NCI-H748 (cell line): ENCODE results near the gene SSTR4.
"Not testable (repeated sequence)": the region's sequence is repeated elsewhere in the genome, so short reads cannot be mapped to it uniquely, and the experiment has no call there.

Source experiments
- DNase-seq: peaks from one replicate; lab custom pipeline; 2025; ENCODE audit not compliant: unreplicated experiment; lab: John Stamatoyannopoulos, UW

The SSTR4 gene

GRCh38 chr20:23034721-23035671 is at the start of gene SSTR4:
Gene SSTR4, plus strand, starts transcription at chr20:23035312. Its CDS starts 172 bp downstream, at chr20:23035484.
- DNase-seq = peak; percentile 62

- DNase-seq = no peak
Measured at GRCh38 chr20:22986601-22987000, 48.5 kb upstream of the SSTR4 start.

- DNase-seq = not testable (repeated sequence)
Measured at GRCh38 chr20:22991424-22991823, 43.7 kb upstream of the SSTR4 start.

- DNase-seq = no peak
Measured at GRCh38 chr20:22993823-22994222, 41.3 kb upstream of the SSTR4 start.

- DNase-seq = no peak
Measured at GRCh38 chr20:22995923-22996322, 39.2 kb upstream of the SSTR4 start.

- no peak for DNase-seq
Measured at GRCh38 chr20:22998476-22998875, 36.6 kb upstream of the SSTR4 start.

GRCh38 chr20:22999756-23000155 is 35.4 kb upstream of the SSTR4 start:
- DNase-seq = no peak

GRCh38 chr20:23000232-23000947 is 34.7 kb upstream of the SSTR4 start:
- no peak for DNase-seq

GRCh38 chr20:23002276-23002675 is 32.8 kb upstream of the SSTR4 start:
- DNase-seq = no peak

- no peak for DNase-seq
Measured at GRCh38 chr20:23003077-23003635, 32.0 kb upstream of the SSTR4 start.

- no peak for DNase-seq
Measured at GRCh38 chr20:23003881-23004460, 31.1 kb upstream of the SSTR4 start.

GRCh38 chr20:23005776-23006175 is 29.3 kb upstream of the SSTR4 start:
- DNase-seq = no peak

- DNase-seq = no peak
Measured at GRCh38 chr20:23007462-23007861, 27.6 kb upstream of the SSTR4 start.

- DNase-seq = no peak
Measured at GRCh38 chr20:23007886-23008655, 27.0 kb upstream of the SSTR4 start.

- no peak for DNase-seq
Measured at GRCh38 chr20:23008667-23009066, 26.4 kb upstream of the SSTR4 start.

- no peak for DNase-seq
Measured at GRCh38 chr20:23009636-23010035, 25.5 kb upstream of the SSTR4 start.

- DNase-seq = no peak
Measured at GRCh38 chr20:23010096-23010495, 25.0 kb upstream of the SSTR4 start.

GRCh38 chr20:23011008-23011721 is 23.9 kb upstream of the SSTR4 start:
- DNase-seq = no peak

GRCh38 chr20:23013429-23013828 is 21.7 kb upstream of the SSTR4 start:
- no peak for DNase-seq

GRCh38 chr20:23017516-23017915 is 17.6 kb upstream of the SSTR4 start:
- DNase-seq = no peak
